ENCODE data around the gene PCK2. TPM values are rescaled to one million over a fixed set of nuclear protein-coding genes. Genes with fewer than 3 reads are reported as not detected.
A peak's percentile ranks its signal among the peaks of the same experiment; 100 is the strongest.

PCK2 gene
- total and polyA plus RNA-seq, 2 of the 13 experiments (the other 11 are each of a cell fraction or from before 2014, with no cell fraction given) = 129 to 272 TPM

GRCh38 chr14:24147761-24148428 is 53.8 kb downstream of the PCK2 start (continued):
- TF ChIP-seq RFX5 (IDR thresholded peaks at IDR 0.05; ENCODE audit: low read depth, low read length) (no peak), ZNF33A (CRISPR knock-in tag; IDR thresholded peaks at IDR 0.05; ENCODE audit: borderline replicate concordance) (no peak), RBFOX2 (IDR thresholded peaks at IDR 0.05; ENCODE audit: low read depth, low read length) (peak; percentile 44), IKZF4 (CRISPR knock-in tag; IDR thresholded peaks at IDR 0.05; ENCODE audit: borderline replicate concordance, low read depth, not compliant biosample characterization) (peak; percentile 33), GPN1 (CRISPR knock-in tag; IDR thresholded peaks at IDR 0.05; ENCODE audit: borderline replicate concordance) (peak; percentile 89), NFYC (CRISPR knock-in tag; IDR thresholded peaks at IDR 0.05) (no peak), ZNF75D (CRISPR knock-in tag; IDR thresholded peaks at IDR 0.05; ENCODE audit: borderline replicate concordance) (no peak), TFE3 (CRISPR knock-in tag; IDR thresholded peaks at IDR 0.05) (no peak), ZNF484 (CRISPR knock-in tag; IDR thresholded peaks at IDR 0.05; ENCODE audit: borderline replicate concordance, low read depth) (peak; percentile 83; the same call in 1 of the 2 replicates), TBX2 (CRISPR knock-in tag; IDR thresholded peaks at IDR 0.05; ENCODE audit: borderline replicate concordance) (peak; percentile 58), RORA (CRISPR knock-in tag; IDR thresholded peaks at IDR 0.05) (no peak), ZNF577 (CRISPR knock-in tag; IDR thresholded peaks at IDR 0.05; ENCODE audit: borderline replicate concordance, low read depth) (0 out of 2 replicates have a peak, but pooled peaks have one; percentile 70), ZBTB40 (IDR thresholded peaks at IDR 0.05) (no peak), ZBTB40 (CRISPR knock-in tag; IDR thresholded peaks at IDR 0.05) (no peak), ZNF839 (CRISPR knock-in tag; IDR thresholded peaks at IDR 0.05; ENCODE audit: borderline replicate concordance) (peak; percentile 69), ZBTB20 (CRISPR knock-in tag; IDR thresholded peaks at IDR 0.05; ENCODE audit: borderline replicate concordance, low read depth) (peak; percentile 37; the same call in 1 of the 2 replicates), SP1 (IDR thresholded peaks at IDR 0.05) (peak; percentile 36; the same call in 1 of the 2 replicates), SP1 (CRISPR knock-in tag; IDR thresholded peaks at IDR 0.05) (no peak), HCFC1 (IDR thresholded peaks at IDR 0.05; ENCODE audit: low read depth, low read length) (0 out of 2 replicates have a peak, but pooled peaks have one; percentile 1), ETV5 (CRISPR knock-in tag; IDR thresholded peaks at IDR 0.05; ENCODE audit: borderline replicate concordance) (no peak)
